HEK293 (cell line): ENCODE data around the gene SCNN1G.

Experiments used
- CTCF ChIP-seq: fragments of 450-650 bp; formaldehyde crosslinking; IDR thresholded peaks from 2 replicates; pipeline ENCODE4 v1.5.1; 2016; ENCODE audit warnings: missing biosample characterization, missing genetic modification characterization
- KLF7 ChIP-seq: fragments of 450-650 bp; formaldehyde crosslinking; IDR thresholded peaks from 2 replicates; pipeline ENCODE4 v1.5.1; 2016; ENCODE audit warnings: missing biosample characterization, missing genetic modification characterization, borderline replicate concordance
- KLF9 ChIP-seq: fragments of 450-650 bp; formaldehyde crosslinking; IDR thresholded peaks from 2 replicates; pipeline ENCODE4 v1.5.1; 2016; ENCODE audit warnings: missing biosample characterization, missing genetic modification characterization, low read depth
- PRDM10 ChIP-seq: fragments of 450-650 bp; formaldehyde crosslinking; IDR thresholded peaks from 2 replicates; pipeline ENCODE4 v1.5.1; 2016; ENCODE audit warnings: missing biosample characterization, missing genetic modification characterization
- REST ChIP-seq: fragments of 450-650 bp; formaldehyde crosslinking; IDR thresholded peaks from 2 replicates; pipeline ENCODE4 v1.5.1; 2016; ENCODE audit warnings: missing biosample characterization, missing genetic modification characterization
- YY1 ChIP-seq: fragments of 450-650 bp; formaldehyde crosslinking; IDR thresholded peaks from 2 replicates; pipeline ENCODE4 v1.5.1; 2018; ENCODE audit warnings: missing biosample characterization, missing genetic modification characterization
- ZBTB10 ChIP-seq: fragments of 450-650 bp; formaldehyde crosslinking; IDR thresholded peaks from 2 replicates; pipeline ENCODE4 v1.5.1; 2016; ENCODE audit warnings: missing biosample characterization, missing genetic modification characterization
- ZNF175 ChIP-seq: fragments of 450-650 bp; formaldehyde crosslinking; IDR thresholded peaks from 2 replicates; pipeline ENCODE4 v1.5.1; 2016; ENCODE audit warnings: missing biosample characterization, missing genetic modification characterization
- ZNF302 ChIP-seq: fragments of 450-650 bp; formaldehyde crosslinking; IDR thresholded peaks from 2 replicates; pipeline ENCODE4 v1.5.1; 2016; ENCODE audit warnings: missing biosample characterization, missing genetic modification characterization, low read depth
- ZNF350 ChIP-seq: fragments of 450-650 bp; formaldehyde crosslinking; IDR thresholded peaks from 2 replicates; pipeline ENCODE4 v1.5.0; 2017; ENCODE audit warnings: missing biosample characterization, mild to moderate bottlenecking, missing genetic modification characterization
- ZNF596 ChIP-seq: fragments of 450-650 bp; IDR thresholded peaks from 2 replicates; pipeline ENCODE4 v1.5.0; 2018; ENCODE audit warnings: missing biosample characterization, mild to moderate bottlenecking, missing genetic modification characterization, moderate library complexity

- TF ChIP-seq CTCF (tag by site-specific recombination), result no peak
- no peak for TF ChIP-seq REST (tag by site-specific recombination)
- no peak for TF ChIP-seq KLF9
- TF ChIP-seq YY1 (tag by site-specific recombination), result no peak
- TF ChIP-seq PRDM10 (tag by site-specific recombination), result no peak
- TF ChIP-seq KLF7 (tag by site-specific recombination), result no peak
- no peak for TF ChIP-seq ZNF350
- TF ChIP-seq ZNF175 (tag by site-specific recombination), result no peak
- no peak for TF ChIP-seq ZNF596 (tag by site-specific recombination)
- TF ChIP-seq ZBTB10, result no peak
- TF ChIP-seq ZNF302, result no peak
These were observed 41.0 kb upstream of the SCNN1G start for GRCh38 chr16:23141500-23141899.
